Measurements from ENCODE around the gene CMTM5.

- TF ChIP-seq CTCF (IDR thresholded peaks at IDR 0.05; ENCODE audit: low read depth, low read length, poor library complexity, severe bottlenecking) (no peak), EZH2phosphoT487 (IDR thresholded peaks at IDR 0.05; ENCODE audit: borderline replicate concordance, low read length) (no peak)
Measured at GRCh38 chr14:23373041-23373440, 3.8 kb upstream of the CMTM5 start.

Data from DOHH2 (cell line).